Diencephalon (tissue), 1 donor: Measurements from ENCODE around the gene UGT3A1. TPM values are rescaled to one million over a fixed set of nuclear protein-coding genes. Genes with fewer than 3 reads are reported as not detected.

Experiments used
- total RNA-seq: library from RNA; depleted of rRNA; stranded (reverse); fragments of >200 nt; gene quantifications from one replicate; pipeline ENCODE4 v1.2.3, GENCODE V29; 2014

The UGT3A1 gene, protein sequence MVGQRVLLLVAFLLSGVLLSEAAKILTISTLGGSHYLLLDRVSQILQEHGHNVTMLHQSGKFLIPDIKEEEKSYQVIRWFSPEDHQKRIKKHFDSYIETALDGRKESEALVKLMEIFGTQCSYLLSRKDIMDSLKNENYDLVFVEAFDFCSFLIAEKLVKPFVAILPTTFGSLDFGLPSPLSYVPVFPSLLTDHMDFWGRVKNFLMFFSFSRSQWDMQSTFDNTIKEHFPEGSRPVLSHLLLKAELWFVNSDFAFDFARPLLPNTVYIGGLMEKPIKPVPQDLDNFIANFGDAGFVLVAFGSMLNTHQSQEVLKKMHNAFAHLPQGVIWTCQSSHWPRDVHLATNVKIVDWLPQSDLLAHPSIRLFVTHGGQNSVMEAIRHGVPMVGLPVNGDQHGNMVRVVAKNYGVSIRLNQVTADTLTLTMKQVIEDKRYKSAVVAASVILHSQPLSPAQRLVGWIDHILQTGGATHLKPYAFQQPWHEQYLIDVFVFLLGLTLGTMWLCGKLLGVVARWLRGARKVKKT
- total RNA-seq: not detected

DNA sequence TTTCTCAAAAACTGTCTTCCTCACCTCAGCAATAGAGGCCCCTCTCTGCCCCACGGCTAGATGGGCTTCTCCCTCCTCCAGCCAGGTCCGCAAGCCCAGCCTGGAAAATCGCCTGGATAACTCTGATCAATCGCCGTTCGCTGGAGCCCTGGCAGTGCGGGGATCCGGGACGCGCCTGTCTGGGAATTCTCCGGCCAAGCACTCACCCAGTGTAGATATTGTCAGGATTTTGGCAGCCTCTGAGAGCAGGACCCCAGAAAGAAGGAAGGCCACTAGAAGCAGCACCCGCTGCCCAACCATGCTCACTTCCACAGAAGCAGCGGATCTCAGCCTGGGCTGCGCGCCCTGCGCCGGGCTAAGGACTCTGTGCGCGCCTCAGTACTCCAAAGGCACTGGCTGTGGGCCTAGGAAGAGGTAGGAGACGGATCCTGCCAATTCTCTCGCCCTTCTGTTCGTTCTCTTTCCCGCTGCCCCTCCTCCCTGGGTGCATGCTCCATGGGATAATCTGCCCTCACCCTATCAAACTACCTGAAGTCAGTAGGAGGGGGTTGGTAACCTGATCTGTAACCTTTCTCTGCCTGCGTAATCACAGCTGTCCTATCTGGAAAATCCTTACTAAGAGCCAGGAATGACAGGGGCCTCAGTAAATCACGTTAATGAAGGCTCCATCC, at the start of gene UGT3A1:
UGT3A1 (minus strand) TSS at position 450 of the 671 bp plus-strand sequence; CDS start at position 300, 150 bp downstream.

DNA sequence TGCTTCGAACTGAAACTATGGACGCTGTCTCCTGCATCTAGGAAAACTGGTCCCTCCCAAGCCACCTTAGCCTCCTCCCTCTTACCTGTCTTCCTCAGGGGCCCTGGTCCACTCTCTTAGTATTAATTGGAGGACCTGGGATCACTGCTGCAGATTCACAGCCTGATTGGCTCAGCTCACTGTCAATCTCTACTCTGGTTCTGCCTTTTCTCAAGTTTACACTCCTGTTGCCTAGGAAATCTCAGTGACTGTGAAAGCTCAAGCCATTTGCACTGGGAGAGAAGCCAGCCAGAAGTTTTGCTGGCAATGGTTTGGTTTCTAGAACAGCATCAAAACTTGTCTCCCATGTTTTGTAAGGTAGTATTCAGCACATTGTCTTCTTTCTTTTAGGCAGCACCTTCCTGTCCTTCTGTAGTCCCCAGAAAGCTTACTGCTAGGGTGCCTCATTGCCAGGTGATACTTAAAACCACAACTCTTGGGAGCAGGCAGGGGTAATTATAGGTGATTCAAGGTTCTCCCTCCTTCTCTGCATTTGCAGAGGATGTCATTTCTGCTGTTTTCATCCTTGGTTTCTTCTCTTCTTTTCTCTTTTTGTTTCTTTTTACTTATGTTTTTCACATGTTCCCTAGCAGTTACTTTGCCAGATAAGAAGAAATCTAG, 52.5 kb downstream of the UGT3A1 start, which contains the start of gene CAPSL:
CAPSL (minus strand) TSS at position 55 of the 660 bp plus-strand sequence. CDS start 17,502 bp downstream, outside the sequence.

Other genes with a start within 250 kb of the UGT3A1 start
- gene IL7R, start 134.5 kb downstream of the UGT3A1 start, total RNA-seq: 0.46 TPM
- 6.5 TPM for gene CAPSL, start 52.8 kb downstream of the UGT3A1 start, total RNA-seq
- 0.69 TPM for gene UGT3A2, start 75.5 kb upstream of the UGT3A1 start, total RNA-seq
- gene LMBRD2, start 160.5 kb upstream of the UGT3A1 start, total RNA-seq: 65.3 TPM
- 21.5 TPM for gene SKP2, start 160.7 kb upstream of the UGT3A1 start, total RNA-seq